Middle frontal gyrus (tissue), 1 donor: ENCODE measurements around the gene SLC6A6.

Experiments used
- DNase-seq: peaks from one replicate; pipeline ENCODE4 v3.0.0-alpha.2; 2015; ENCODE audit warnings: low spot score; ENCODE audit errors: extremely low spot score

SLC6A6 gene

GRCh38 chr3:14464521-14464920, 62.1 kb downstream of the SLC6A6 start:
- no peak for DNase-seq

DNA sequence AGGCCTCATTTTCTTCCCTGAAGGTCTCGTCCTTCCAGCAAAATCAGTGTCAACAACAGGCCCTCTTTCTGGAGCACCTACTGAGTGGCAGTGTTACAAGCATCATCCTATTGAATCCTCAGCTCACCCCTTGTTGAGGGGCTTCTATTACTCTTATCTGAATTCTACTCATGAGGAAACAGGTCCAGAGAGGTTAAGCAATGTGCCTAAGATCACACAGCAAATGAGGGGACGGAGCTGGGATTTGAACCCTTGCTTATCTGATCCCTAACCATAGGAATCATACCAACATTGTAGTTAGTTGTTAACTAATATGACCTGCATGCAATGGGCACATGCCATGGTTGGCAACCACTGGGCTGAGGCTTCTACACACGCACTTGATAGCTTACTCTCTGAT, 63.0 kb downstream of the SLC6A6 start:
- no peak for DNase-seq

- no peak for DNase-seq
These were observed 63.9 kb downstream of the SLC6A6 start for GRCh38 chr3:14466179-14466903.

DNA sequence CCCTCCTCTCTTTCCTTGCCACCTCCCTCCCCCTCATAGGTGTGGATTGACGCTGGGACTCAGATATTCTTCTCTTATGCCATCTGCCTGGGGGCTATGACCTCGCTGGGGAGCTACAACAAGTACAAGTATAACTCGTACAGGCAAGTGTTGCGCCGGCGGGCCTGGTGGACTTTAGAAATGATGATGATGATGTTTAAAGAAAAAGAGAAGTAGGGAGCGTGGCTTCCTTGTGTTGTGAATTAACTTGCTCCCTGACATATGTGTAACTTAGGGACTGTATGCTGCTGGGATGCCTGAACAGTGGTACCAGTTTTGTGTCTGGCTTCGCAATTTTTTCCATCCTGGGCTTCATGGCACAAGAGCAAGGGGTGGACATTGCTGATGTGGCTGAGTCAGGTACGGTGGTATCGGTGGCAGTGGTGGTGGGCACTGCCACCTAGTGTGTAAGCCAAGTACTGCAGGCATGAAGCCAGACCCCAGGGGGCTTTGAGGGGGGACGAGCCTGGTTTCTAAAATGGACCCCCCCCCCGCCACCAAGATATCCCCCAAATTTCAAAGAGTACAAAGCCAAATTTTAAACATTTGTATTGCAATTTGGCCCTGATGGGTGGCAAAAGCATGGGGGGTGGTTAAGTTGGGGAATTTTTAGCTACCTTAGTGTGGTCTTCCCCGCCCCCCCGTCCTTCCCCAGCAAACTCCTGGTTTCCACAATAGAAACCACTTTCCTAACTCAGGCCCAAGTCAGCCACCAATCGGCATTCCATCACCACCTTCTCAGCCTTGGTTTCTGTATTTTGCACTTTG, 65.6 kb downstream of the SLC6A6 start:
- no peak for DNase-seq

DNA sequence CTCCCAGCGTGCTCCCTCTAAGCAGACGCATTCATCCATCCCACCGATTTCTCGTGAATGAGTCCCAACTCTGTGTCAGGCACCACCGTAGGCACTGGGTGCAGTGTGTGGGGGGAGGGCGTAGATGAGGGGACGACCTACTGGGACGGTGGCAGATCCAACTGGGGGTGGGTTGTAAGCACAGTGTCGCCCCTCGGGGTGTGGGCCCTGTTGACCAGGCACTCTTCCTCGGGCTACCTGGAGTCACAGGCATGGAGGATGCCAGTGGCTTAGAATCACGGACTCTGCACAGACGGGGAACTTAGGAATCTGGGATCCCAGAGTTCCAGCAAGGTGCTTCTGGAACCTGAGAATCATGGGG, 66.2 kb downstream of the SLC6A6 start:
- DNase-seq, result no peak

DNA sequence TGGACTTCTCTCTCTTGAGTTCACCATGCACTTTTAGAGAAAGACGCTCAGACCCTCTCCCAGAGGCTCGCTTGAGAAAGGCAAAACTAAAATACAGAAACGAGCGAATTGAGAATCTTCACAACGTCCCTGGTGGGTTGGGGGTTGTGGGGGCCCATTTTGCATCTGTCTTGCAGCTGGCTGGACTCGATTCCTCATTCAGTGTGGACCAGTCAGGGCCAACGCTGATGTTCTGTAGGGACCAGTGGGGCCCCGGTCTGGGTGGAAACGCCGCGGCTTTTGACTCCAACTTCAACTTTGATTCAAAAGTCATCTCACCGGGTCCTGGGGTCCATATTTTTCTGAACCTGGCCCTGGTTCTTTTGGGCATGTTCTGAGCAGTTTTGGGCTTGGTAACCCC, 68.1 kb downstream of the SLC6A6 start:
- no peak for DNase-seq

DNA sequence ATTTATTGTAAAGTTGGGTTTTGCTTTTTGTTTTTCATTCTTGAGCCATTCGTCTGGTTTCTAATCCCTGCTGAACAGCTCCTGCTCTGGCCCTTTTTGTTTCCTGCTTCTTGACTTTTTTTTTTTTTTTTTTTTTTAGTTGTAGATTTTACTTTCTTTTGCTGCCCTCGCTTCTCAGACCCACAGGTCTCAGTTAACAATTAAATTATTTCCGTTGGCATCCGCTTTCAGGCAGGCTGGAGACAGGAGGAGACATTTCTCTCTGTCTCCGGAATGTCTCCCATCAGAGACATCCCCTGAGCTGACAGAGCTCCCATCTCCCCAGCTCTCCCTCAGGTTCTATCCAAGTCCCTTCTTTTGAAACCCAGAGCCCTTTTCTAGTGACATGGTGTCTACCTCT, 68.6 kb downstream of the SLC6A6 start:
- DNase-seq, result no peak

DNA sequence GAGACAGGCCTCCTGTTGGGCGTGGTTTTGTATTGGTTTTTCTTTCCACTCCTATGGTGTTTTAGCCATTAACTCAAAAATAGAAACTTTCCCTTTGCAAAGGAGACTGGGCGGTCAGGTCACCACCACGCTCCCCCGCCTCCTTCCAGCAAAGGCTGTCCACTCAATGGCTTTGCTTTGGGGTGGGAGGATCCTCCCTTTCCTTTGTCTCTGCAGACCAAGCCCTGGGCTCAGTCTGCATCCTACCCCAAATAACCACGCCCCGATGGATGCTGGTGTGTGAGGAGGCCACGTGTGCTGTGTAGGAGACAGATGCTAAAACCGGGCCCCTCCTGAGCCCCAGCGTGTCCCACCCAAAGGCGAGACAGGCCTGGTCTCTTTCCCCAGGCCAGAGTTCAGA, 69.3 kb downstream of the SLC6A6 start:
- DNase-seq, result no peak

GRCh38 chr3:14472471-14473351, 70.3 kb downstream of the SLC6A6 start:
- no peak for DNase-seq

- DNase-seq, result no peak
These were observed 71.0 kb downstream of the SLC6A6 start for GRCh38 chr3:14473411-14473891.

GRCh38 chr3:14474363-14475081, 72.1 kb downstream of the SLC6A6 start:
- DNase-seq, result no peak

DNA sequence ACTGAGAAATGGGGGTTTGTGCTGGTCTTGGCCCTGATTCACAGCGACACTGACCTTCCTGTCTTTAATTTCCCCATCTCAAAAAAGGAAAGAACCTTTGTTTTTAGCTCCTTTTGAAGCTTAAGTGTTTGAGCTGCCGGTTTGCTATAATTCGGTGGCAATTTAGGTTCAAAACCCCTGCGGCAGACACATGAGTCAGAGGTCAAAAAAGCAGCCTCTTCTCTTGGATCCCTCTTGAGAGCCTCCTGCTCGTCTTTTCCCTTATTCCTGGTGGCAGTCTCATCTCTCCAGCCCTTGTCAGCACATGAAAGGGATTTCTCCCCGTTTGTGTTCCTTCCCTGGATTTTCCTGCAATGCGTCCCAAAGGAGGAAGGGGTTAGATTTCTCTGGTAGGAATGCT, 73.2 kb downstream of the SLC6A6 start:
- no peak for DNase-seq

GRCh38 chr3:14476583-14477265, 74.3 kb downstream of the SLC6A6 start:
- DNase-seq, result no peak

DNA sequence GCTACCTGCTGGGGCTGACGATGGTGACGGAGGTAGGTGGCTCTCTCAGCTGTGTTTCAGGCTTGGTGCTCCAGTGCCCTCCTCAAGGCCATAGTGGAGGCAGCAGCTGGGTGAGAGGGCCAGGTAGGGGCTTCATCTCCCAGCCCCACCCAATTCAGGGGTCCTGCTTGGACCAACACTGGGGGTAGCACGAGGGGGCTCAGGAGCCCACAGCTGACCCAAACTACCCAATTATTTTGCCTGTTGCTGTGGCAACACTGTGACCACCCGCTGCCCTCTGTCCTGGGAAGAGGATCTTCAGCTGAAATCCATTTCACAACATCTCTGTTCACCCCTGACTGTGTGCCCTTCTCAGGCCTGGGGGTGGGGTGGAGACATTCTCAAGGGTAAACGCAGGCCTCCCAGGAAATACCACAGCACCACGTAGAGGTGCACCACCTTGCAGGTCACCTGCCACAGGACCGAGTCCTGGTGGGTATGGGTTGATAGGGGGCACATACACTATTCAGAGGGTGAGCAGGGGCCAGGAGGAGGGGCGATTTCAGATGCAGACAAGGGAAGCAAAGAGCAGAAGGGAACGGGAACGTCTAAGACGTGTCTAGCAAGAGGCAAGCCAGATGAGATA, 75.0 kb downstream of the SLC6A6 start:
- DNase-seq, result no peak

DNA sequence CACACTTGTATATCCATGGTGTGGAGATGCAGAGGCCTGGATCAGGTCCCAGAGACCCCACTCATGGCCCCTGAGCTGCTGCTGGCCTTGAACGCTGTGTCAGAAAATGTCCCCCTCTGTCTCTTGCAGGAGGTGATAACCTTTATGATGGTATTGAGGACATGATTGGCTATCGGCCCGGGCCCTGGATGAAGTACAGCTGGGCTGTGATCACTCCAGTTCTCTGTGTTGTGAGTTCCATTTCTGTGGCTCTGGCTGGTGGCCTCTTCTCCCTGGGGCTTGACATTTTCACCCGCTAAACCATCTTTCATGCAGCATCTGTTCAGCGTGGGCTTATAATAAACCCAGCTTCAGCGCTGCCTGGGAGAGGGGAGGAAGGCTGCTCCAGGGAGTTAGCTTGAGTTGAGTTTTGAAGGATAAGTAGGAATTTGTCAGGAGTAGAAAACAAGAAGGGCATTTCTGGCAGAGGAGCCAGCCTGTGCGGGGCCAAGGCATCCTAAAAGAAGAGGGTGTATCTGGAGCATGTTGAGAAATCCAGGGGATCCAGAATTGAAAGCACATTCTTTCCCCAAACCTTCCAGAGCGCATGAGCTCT, 76.6 kb downstream of the SLC6A6 start:
- no peak for DNase-seq

DNA sequence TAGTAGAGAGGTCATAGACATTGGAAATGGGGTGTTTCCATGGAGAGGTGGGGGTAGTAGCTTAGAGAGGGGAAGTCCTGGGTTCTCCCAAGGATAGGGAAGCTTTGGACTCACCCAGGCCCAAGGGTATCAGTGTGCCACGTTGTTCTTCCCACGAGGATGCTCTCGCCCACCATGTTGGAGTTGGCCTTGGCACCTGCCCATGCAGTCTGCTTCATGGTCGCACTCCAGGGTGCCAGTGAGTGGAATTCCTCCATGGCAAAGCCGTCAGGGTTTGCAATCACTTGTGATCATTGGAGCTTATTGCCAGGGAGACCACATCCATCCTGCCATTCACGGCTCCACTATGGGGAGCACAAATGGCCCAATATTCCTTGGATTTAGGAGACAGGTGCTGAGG, 77.2 kb downstream of the SLC6A6 start:
- no peak for DNase-seq

GRCh38 chr3:14480207-14481017, 78.0 kb downstream of the SLC6A6 start:
- DNase-seq, result no peak

GRCh38 chr3:14481018-14481645, 78.7 kb downstream of the SLC6A6 start:
- DNase-seq, result no peak
